ENCODE data around the gene PLCG2. TPM values are rescaled to one million over a fixed set of nuclear protein-coding genes. Genes with fewer than 3 reads are reported as not detected.

Gene PLCG2
- total RNA-seq, 1 donor from 2014 or later, result 12.4 TPM

- TF ChIP-seq CTCF (conservative IDR thresholded peaks at IDR 0.05), result no peak
- Mint-ChIP-seq H3K9me3 (no peaks in the 10 kb centered on the region), H3K27me3 (no peaks in the 10 kb centered on the region), H3K4me1 (ENCODE audit: unreplicated experiment) (no peaks in the 10 kb centered on the region), H3K4me3 (no peak overlapping the region), H3K36me3 (no peaks in the 10 kb centered on the region), H3K27ac (no peak overlapping the region)
- DNase-seq (ENCODE audit: extremely low spot score, unreplicated experiment), result no peak
These were observed 115.5 kb downstream of the PLCG2 start for GRCh38 chr16:81894592-81894991.

GRCh38 chr16:81896902-81897301 is 117.8 kb downstream of the PLCG2 start:
- H3K27ac Mint-ChIP-seq, result no peak overlapping the region
- TF ChIP-seq CTCF (conservative IDR thresholded peaks at IDR 0.05), result no peak
- no peak overlapping the region for H3K4me3 Mint-ChIP-seq
- H3K4me1 Mint-ChIP-seq (ENCODE audit: unreplicated experiment), result no peaks in the 10 kb centered on the region
- no peak for DNase-seq (ENCODE audit: extremely low spot score, unreplicated experiment)
- no peaks in the 10 kb centered on the region for H3K9me3 Mint-ChIP-seq
- H3K27me3 Mint-ChIP-seq, result no peaks in the 10 kb centered on the region
- no peaks in the 10 kb centered on the region for H3K36me3 Mint-ChIP-seq

GRCh38 chr16:81899601-81900000 is 120.5 kb downstream of the PLCG2 start:
- no peak for TF ChIP-seq CTCF (conservative IDR thresholded peaks at IDR 0.05)
- H3K27me3 Mint-ChIP-seq, result no peaks in the 10 kb centered on the region
- H3K27ac Mint-ChIP-seq, result no peak overlapping the region
- no peak overlapping the region for H3K4me3 Mint-ChIP-seq
- DNase-seq (ENCODE audit: extremely low spot score, unreplicated experiment), result no peak
- H3K36me3 Mint-ChIP-seq, result no peaks in the 10 kb centered on the region
- no peaks in the 10 kb centered on the region for H3K4me1 Mint-ChIP-seq (ENCODE audit: unreplicated experiment)
- no peaks in the 10 kb centered on the region for H3K9me3 Mint-ChIP-seq

GRCh38 chr16:81900014-81900413 is 120.9 kb downstream of the PLCG2 start:
- H3K27me3 Mint-ChIP-seq, result no peaks in the 10 kb centered on the region
- DNase-seq (ENCODE audit: extremely low spot score, unreplicated experiment), result no peak
- no peak overlapping the region for H3K27ac Mint-ChIP-seq
- H3K36me3 Mint-ChIP-seq, result no peaks in the 10 kb centered on the region
- H3K4me1 Mint-ChIP-seq (ENCODE audit: unreplicated experiment), result no peaks in the 10 kb centered on the region
- H3K4me3 Mint-ChIP-seq, result no peak overlapping the region
- H3K9me3 Mint-ChIP-seq, result no peaks in the 10 kb centered on the region
- TF ChIP-seq CTCF (conservative IDR thresholded peaks at IDR 0.05), result no peak

- Mint-ChIP-seq H3K27me3 (no peaks in the 10 kb centered on the region), H3K36me3 (no peaks in the 10 kb centered on the region), H3K4me1 (ENCODE audit: unreplicated experiment) (no peaks in the 10 kb centered on the region), H3K27ac (no peak overlapping the region), H3K9me3 (no peaks in the 10 kb centered on the region), H3K4me3 (no peak overlapping the region)
- no peak for DNase-seq (ENCODE audit: extremely low spot score, unreplicated experiment)
- TF ChIP-seq CTCF (conservative IDR thresholded peaks at IDR 0.05), result no peak
These were observed 121.4 kb downstream of the PLCG2 start for GRCh38 chr16:81900456-81900855.

- H3K4me3 Mint-ChIP-seq, result no peak overlapping the region
These were observed 122.4 kb downstream of the PLCG2 start for GRCh38 chr16:81901484-81901883.

More at GRCh38 chr16:81901484-81901883, 122.4 kb downstream of the PLCG2 start:
- TF ChIP-seq CTCF (conservative IDR thresholded peaks at IDR 0.05), result no peak
- no peaks in the 10 kb centered on the region for H3K36me3 Mint-ChIP-seq
- no peak for DNase-seq (ENCODE audit: extremely low spot score, unreplicated experiment)
- no peaks in the 10 kb centered on the region for H3K27me3 Mint-ChIP-seq
- no peaks in the 10 kb centered on the region for H3K4me1 Mint-ChIP-seq (ENCODE audit: unreplicated experiment)
- no peaks in the 10 kb centered on the region for H3K9me3 Mint-ChIP-seq
- H3K27ac Mint-ChIP-seq, result no peak overlapping the region
